ENCODE results near the gene KLHL11.

Gene KLHL11

DNA sequence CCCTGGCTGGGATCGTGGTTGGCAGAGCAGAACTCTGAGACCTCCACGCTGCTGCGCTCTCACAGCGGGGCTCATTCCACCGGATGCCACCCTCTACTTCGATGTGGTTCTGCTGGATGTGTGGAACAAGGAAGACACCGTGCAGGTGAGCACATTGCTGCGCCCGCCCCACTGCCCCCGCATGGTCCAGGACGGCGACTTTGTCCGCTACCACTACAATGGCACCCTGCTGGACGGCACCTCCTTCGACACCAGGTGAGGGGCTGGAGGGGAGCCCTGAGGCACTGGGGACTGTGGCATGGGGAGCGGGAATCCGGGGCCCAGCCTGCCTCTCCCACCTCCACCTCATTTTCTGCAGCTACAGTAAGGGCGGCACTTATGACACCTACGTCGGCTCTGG is 47.2 kb downstream of the KLHL11 start:
- Histone ChIP-seq H3K4me1 (no peaks in the 10 kb centered on the region), H3K36me3 (peaks cover 46% of the 10 kb centered on the region), H3K4me3 (ENCODE audit: low read depth, low read length) (no peak overlapping the region), H3K9me3 (no peaks in the 10 kb centered on the region), H3K27me3 (no peaks in the 10 kb centered on the region)
- TF ChIP-seq, protein P1, sequence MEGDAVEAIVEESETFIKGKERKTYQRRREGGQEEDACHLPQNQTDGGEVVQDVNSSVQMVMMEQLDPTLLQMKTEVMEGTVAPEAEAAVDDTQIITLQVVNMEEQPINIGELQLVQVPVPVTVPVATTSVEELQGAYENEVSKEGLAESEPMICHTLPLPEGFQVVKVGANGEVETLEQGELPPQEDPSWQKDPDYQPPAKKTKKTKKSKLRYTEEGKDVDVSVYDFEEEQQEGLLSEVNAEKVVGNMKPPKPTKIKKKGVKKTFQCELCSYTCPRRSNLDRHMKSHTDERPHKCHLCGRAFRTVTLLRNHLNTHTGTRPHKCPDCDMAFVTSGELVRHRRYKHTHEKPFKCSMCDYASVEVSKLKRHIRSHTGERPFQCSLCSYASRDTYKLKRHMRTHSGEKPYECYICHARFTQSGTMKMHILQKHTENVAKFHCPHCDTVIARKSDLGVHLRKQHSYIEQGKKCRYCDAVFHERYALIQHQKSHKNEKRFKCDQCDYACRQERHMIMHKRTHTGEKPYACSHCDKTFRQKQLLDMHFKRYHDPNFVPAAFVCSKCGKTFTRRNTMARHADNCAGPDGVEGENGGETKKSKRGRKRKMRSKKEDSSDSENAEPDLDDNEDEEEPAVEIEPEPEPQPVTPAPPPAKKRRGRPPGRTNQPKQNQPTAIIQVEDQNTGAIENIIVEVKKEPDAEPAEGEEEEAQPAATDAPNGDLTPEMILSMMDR (IDR thresholded peaks at IDR 0.05; ENCODE audit: low read depth, low read length): no peak
- no peak for DNase-seq

GRCh38 chr17:41816637-41817320 is 48.4 kb downstream of the KLHL11 start:
- no peak for DNase-seq
- peaks cover 40% of the 10 kb centered on the region for H3K36me3 ChIP-seq
- TF ChIP-seq, protein P1 (IDR thresholded peaks at IDR 0.05; ENCODE audit: low read depth, low read length): no peak
- H3K9me3 ChIP-seq: no peaks in the 10 kb centered on the region
- H3K27me3 ChIP-seq: no peaks in the 10 kb centered on the region
- no peak overlapping the region for H3K4me3 ChIP-seq (ENCODE audit: low read depth, low read length)
- H3K4me1 ChIP-seq: no peaks in the 10 kb centered on the region

- Histone ChIP-seq H3K27me3 (no peaks in the 10 kb centered on the region), H3K4me1 (no peaks in the 10 kb centered on the region), H3K4me3 (ENCODE audit: low read depth, low read length) (peak overlapping the region; percentile 99), H3K9me3 (no peaks in the 10 kb centered on the region), H3K36me3 (peaks cover 23% of the 10 kb centered on the region)
- DNase-seq: peak; percentile 29
- TF ChIP-seq, protein P1 (IDR thresholded peaks at IDR 0.05; ENCODE audit: low read depth, low read length): no peak
Observed at GRCh38 chr17:41814195-41814594, 51.0 kb downstream of the KLHL11 start.

- TF ChIP-seq, protein P1 (IDR thresholded peaks at IDR 0.05; ENCODE audit: low read depth, low read length): no peak
- H3K27me3 ChIP-seq: no peaks in the 10 kb centered on the region
- DNase-seq: no peak
- no peaks in the 10 kb centered on the region for H3K9me3 ChIP-seq
- no peaks in the 10 kb centered on the region for H3K4me1 ChIP-seq
- H3K36me3 ChIP-seq: peaks cover 27% of the 10 kb centered on the region
- peak overlapping the region; percentile 99 for H3K4me3 ChIP-seq (ENCODE audit: low read depth, low read length)
Observed at GRCh38 chr17:41813699-41814124, 51.5 kb downstream of the KLHL11 start.

DNA sequence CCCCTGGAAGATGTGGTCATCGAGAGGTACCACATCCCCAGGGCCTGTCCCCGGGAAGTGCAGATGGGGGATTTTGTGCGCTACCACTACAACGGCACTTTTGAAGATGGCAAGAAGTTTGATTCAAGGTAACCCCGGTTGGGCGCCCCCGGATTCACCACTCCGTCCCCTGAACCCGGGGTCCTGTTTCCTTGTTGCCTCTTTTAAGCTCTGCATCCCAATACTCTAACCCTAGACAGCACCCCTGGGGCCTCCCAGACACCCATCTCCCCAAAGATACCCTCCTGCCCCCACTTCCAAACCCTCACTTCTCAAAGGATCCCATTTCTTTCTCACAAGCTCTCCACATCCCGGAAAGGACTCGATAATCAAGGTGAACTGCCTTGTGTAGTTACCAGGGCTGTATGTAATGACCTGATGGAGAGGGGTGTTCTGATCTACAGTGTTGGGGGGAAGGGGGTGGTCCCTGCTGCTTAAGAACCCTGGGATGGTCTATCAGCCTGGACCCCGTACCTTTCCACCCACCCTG is 52.0 kb downstream of the KLHL11 start:
- H3K4me1 ChIP-seq: no peaks in the 10 kb centered on the region
- no peaks in the 10 kb centered on the region for H3K9me3 ChIP-seq
- TF ChIP-seq, protein P1 (IDR thresholded peaks at IDR 0.05; ENCODE audit: low read depth, low read length): no peak
- H3K36me3 ChIP-seq: peaks cover 28% of the 10 kb centered on the region
- peak overlapping the region; percentile 99 for H3K4me3 ChIP-seq (ENCODE audit: low read depth, low read length)
- no peak for DNase-seq
- H3K27me3 ChIP-seq: no peaks in the 10 kb centered on the region
